ENCODE measurements around the gene CCDC82.

DNA sequence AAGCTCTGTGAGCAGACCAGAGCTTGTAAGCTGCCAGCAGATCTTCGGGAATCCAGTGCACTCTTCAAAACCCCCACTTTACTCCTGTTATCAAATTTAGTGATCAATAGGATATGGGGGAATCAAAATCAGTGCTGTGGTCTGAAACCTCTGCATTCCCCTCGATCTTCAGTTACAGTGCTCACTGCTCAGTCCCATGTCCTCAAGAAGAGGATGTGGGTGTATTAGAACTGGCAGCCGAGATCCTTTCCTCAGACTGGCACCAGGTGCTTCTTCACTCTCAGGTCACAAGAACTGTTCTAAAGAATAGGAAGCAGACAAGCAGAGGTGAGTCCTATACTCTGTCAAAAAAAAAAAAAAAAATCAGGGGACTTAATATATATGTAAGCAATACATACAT lies 31.4 kb downstream of the CCDC82 start:
- no peak for TF ChIP-seq EZH2 (IDR thresholded peaks at IDR 0.05; ENCODE audit: insufficient read depth, poor library complexity, severe bottlenecking)
- TF ChIP-seq EZH2phosphoT487 (IDR thresholded peaks at IDR 0.05; ENCODE audit: insufficient read depth, low read depth), result no peak
